Aorta (tissue), 5 donors: ENCODE data around the gene GOLGA6L2. TPM values are rescaled to one million over a fixed set of nuclear protein-coding genes. Genes with fewer than 3 reads are reported as not detected.

ENCODE experiments used
- ATAC-seq: fragments of 200-7000 bp; cut with Tn5 transposase; one replicate; pipeline ENCODE4 v1.9.1; 2022; ENCODE audit warnings: moderate library complexity; ENCODE audit not compliant: low FRiP score
- DNase-seq, 2 donors: peaks; one replicate each; pipeline ENCODE4 v3.0.0-alpha.2; 2020
- H3K27ac ChIP-seq, 2 donors: one replicate each; pipeline ENCODE4 v1.5.1; 2013; ENCODE audit warnings: low read length in 2 of 2, mild to moderate bottlenecking in 2 of 2, moderate library complexity in 2 of 2, control low read depth in 1 of 2, inconsistent platforms in 1 of 2, low read depth in 1 of 2
- H3K27me3 ChIP-seq, 2 donors: one replicate each; pipeline ENCODE4 v1.6.1; 2013; ENCODE audit warnings: control low read depth in 1 of 2, low read length in 1 of 2, mild to moderate bottlenecking in 1 of 2, moderate library complexity in 1 of 2; ENCODE audit not compliant: insufficient read depth in 2 of 2, control insufficient read depth in 1 of 2
- H3K36me3 ChIP-seq, 2 donors: one replicate each; pipeline ENCODE4 v1.6.1; 2013; ENCODE audit warnings: control low read depth in 1 of 2, low read length in 1 of 2, mild to moderate bottlenecking in 1 of 2; ENCODE audit not compliant: insufficient read depth in 2 of 2, control insufficient read depth in 1 of 2
- H3K4me1 ChIP-seq, 2 donors: one replicate each; pipeline ENCODE4 v1.6.1; 2013; ENCODE audit warnings: low read length in 2 of 2, control low read depth in 1 of 2, mild to moderate bottlenecking in 1 of 2, moderate library complexity in 1 of 2; ENCODE audit not compliant: insufficient read depth in 2 of 2, control insufficient read depth in 1 of 2
- H3K4me3 ChIP-seq, 2 donors: one replicate each; pipeline ENCODE4 v1.5.1; 2013; ENCODE audit warnings: low read length in 2 of 2, control low read depth in 1 of 2, mild to moderate bottlenecking in 1 of 2
- H3K9me3 ChIP-seq: one replicate; pipeline ENCODE4 v1.6.1; 2013; ENCODE audit warnings: mild to moderate bottlenecking, low read length; ENCODE audit not compliant: control insufficient read depth
- WGBS, 2 donors: extraction: QIAGEN DNeasy Blood & Tissue Kit; methylation state at CpG; one replicate each; pipeline ENCODE4 v1.1.7; 2013; 5-methylcytosine and 5-hydroxymethylcytosine counted together
- intact Hi-C, 2 donors: fragments of 100-400 bp; cut with DNase I; formaldehyde crosslinking; loops; one replicate each; pipeline versions ENCODE4 v1.14.2 to v1.15.0; 2022
- long read RNA-seq, 2 donors: library from polyadenylated mRNA; unstranded; transcript quantifications; one replicate each; pipeline ENCODE4 v2.0.0, GENCODE V29; 2020 to 2021
- polyA plus RNA-seq, 2 donors: library from polyadenylated mRNA; stranded (reverse); fragments of 200-250 nt; gene quantifications; one replicate each; pipeline ENCODE4 v1.2.3, GENCODE V29; 2013
- total RNA-seq, 2 donors: library from RNA; stranded (reverse); fragmentation: NEBNext Ultra II Directional; extraction: Animal tissue kit (Norgen Biotek cat#: 25700); gene quantifications; one replicate each; pipeline ENCODE4 v1.2.1, GENCODE V29; 2021
- donor health status: healthy with polysubstance abuse.
- donor health status: Bipolar disorder and iron deficiency.
- donor health status: DM: no; HTN: no; CAD: no.
- donor health status: DM: no; HTN: no; CAD: no.
- donor health status: DM: yes; HTN: yes; CAD: no.

Gene GOLGA6L2, protein sequence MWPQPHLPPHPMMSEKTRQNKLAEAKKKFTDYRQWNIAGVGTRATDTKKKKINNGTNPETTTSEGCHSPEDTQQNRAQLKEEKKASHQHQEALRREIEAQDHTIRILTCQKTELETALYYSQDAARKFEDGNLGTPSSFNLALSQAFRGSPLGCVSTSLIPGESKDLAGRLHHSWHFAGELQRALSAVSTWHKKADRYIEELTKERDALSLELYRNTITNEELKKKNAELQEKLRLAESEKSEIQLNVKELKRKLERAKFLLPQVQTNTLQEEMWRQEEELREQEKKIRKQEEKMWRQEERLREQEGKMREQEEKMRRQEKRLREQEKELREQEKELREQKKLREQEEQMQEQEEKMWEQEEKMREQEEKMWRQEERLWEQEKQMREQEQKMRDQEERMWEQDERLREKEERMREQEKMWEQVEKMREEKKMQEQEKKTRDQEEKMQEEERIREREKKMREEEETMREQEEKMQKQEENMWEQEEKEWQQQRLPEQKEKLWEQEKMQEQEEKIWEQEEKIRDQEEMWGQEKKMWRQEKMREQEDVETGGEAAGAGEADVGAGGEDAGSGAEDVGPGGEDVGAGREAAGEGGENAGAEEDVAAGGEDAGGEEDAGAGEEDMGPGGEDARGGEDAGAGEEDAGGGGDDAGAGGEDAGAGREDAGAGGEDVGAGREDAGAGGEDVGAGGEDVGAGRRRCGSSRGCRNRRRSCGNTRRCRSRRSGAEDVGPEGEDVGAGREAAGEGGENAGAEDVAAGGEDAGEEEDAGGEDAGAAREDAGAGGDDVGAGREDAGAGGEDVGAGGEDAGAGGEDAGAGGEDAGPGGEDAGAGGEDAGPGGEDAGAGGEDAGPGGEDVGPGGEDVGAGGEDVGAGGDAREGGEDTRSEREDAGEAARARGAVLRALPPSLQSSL
- total RNA-seq: not detected
- under 1 TPM in 1 of 2 donors, not detected in 1; 0.13 TPM for polyA plus RNA-seq
- long read RNA-seq, donor 1: 0 reads
- long read RNA-seq, donor 2: 0 reads

- ATAC-seq: no peak
- intact Hi-C loops: no loop called here
- DNase-seq: no peak
- Histone ChIP-seq H3K27me3 (no peaks in the 10 kb centered on the region), H3K4me3 (no peak within 1 kb of the TSS), H3K9me3 (no peaks in the 10 kb centered on the region), H3K4me1 (no peaks in the 10 kb centered on the region), H3K36me3 (no peaks in the 10 kb centered on the region), H3K27ac (no peak within 1 kb of the TSS)
- WGBS, 2 donors: 84% methylated on average over 10 of the region's 10 CpGs
Measured at GRCh38 chr15:23447107-23447500, at the start of gene GOLGA6L2. TSS of gene GOLGA6L2 (minus strand) at chr15:23447243. CDS start at chr15:23447181, 62 bp downstream.

DNA sequence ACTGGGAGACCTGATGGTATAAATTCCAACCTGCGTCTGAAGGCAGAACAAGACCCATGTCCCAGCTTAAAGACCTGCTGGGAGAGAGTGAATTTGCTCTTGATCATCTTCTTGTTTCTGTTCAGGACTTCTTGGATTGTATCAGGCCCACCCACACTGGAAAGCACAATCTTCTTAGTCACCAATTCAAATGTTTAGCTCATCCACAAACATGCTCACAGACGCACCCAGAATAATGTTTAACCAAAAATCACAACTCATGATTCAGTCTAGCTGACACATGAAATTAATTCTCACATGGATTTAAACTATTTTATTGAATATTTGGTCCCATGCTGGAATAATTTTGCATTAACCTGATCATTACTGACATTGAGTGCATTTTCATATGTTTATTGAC, 37.8 kb upstream of the GOLGA6L2 start:
- DNase-seq (no peak), ATAC-seq (no peak)
- intact Hi-C loops: no loop called here
- Histone ChIP-seq H3K4me1 (no peaks in the 10 kb centered on the region), H3K9me3 (no peaks in the 10 kb centered on the region), H3K36me3 (no peaks in the 10 kb centered on the region), H3K4me3 (no peak overlapping the region), H3K27me3 (no peaks in the 10 kb centered on the region), H3K27ac (no peak overlapping the region)
- WGBS, 2 donors: 84% methylated on average over 2 of the region's 2 CpGs

DNA sequence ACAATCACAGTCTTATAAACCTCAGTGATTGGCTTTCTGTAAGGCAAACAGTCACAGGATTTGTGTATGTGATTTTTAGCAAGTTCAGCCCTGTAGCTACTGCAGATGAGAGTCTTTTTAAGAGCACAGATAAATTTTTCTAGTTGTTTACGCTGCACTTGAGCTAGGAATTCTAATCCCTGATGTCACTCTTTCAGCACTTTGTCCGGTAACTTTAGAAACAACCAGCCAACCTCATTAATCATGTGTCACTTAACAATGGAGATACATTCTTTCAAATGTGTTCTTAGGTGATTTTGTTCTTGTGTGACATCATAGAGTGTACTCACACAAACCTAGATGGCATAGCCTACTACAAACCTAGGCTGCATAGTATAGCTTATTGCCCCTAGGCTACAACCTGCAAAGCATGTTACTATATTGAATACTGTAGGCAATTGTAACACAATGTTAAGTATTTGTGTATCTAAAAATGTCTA, 36.8 kb upstream of the GOLGA6L2 start:
- Histone ChIP-seq H3K27ac (no peak overlapping the region), H3K4me3 (no peak overlapping the region), H3K36me3 (no peaks in the 10 kb centered on the region), H3K4me1 (no peaks in the 10 kb centered on the region), H3K27me3 (no peaks in the 10 kb centered on the region), H3K9me3 (no peaks in the 10 kb centered on the region)
- intact Hi-C loops: no loop called here
- no peak for ATAC-seq
- DNase-seq: no peak
- 21 to 27% methylated on average over 2 of the region's 2 CpGs for WGBS, 2 donors

DNA sequence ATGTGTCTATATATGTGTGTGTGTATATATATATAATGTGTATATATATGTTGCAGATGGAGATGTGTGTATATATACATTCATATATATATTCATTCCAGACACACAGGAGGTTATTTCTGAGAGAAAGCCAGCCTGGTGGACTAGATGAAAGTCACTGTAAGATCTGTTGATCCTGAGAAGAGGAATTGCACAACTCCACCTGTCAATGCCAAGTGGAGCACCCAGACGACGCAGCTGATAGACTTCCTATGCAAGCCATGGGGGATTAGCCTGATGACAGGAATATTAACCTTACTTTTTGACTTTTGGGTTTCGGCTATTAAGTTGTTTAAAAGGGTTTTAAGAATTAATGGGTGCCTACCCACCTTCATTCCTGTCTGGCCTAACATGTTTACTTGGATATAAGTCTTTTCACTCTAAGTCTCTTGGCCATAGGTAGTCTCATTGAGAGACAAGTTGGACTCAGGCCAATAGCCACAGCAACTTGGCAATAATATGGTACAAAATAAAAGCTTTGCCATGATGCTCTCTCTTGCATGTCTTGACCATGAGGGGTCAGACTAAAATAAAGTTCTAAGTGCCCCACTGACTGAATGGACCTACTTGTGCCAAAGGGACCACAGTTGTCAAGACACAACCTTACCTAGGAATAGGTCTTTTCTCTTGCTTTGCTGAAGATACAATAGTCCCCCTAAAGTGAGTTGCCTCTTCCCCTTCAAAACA, 35.9 kb upstream of the GOLGA6L2 start:
- Histone ChIP-seq H3K9me3 (no peaks in the 10 kb centered on the region), H3K27me3 (no peaks in the 10 kb centered on the region), H3K36me3 (no peaks in the 10 kb centered on the region), H3K4me3 (no peak overlapping the region), H3K4me1 (no peaks in the 10 kb centered on the region), H3K27ac (no peak overlapping the region)
- intact Hi-C loops: no loop called here
- WGBS, 2 donors: 40 to 72% methylated on average over 3 of the region's 3 CpGs
- ATAC-seq (no peak), DNase-seq (no peak)

DNA sequence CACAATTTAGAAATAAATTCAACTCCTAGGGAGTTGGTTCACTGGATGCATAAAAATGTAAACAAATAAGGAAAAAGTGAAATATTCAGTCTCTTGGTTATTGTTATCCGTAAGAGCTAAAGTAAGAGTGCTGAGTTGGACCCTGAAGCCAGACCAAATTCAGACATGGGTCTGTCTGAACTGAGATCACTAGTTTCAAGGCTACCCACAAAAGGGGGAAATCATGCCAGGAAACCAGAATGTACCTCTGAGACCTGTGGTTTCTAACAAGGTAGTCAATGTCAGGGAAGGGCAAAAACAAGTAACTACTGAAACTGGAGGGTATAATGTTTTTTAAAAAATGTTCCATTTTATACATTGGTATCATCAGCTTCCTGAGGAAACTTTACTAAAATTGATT, 35.2 kb upstream of the GOLGA6L2 start:
- DNase-seq (no peak), ATAC-seq (no peak)
- WGBS, 2 donors: 78 to 83% methylated on average over 1 of the region's 1 CpG
- no peak overlapping the region for H3K4me3 ChIP-seq
- H3K36me3 ChIP-seq: no peaks in the 10 kb centered on the region
- intact Hi-C loops: no loop called here
- no peaks in the 10 kb centered on the region for H3K9me3 ChIP-seq
- H3K27me3 ChIP-seq: no peaks in the 10 kb centered on the region
- H3K27ac ChIP-seq: no peak overlapping the region
- no peaks in the 10 kb centered on the region for H3K4me1 ChIP-seq

- Histone ChIP-seq H3K27ac (no peak overlapping the region), H3K9me3 (no peaks in the 10 kb centered on the region), H3K27me3 (no peaks in the 10 kb centered on the region), H3K4me3 (no peak overlapping the region), H3K36me3 (no peaks in the 10 kb centered on the region), H3K4me1 (no peaks in the 10 kb centered on the region)
- ATAC-seq (no peak), DNase-seq (no peak)
- intact Hi-C loops: no loop called here
- WGBS, 2 donors: 81 to 84% methylated on average over 6 of the region's 6 CpGs
Measured at GRCh38 chr15:23477920-23478319, 30.9 kb upstream of the GOLGA6L2 start.

- no peak for ATAC-seq
- intact Hi-C loops: no loop called here
Measured at GRCh38 chr15:23472678-23473077, 25.6 kb upstream of the GOLGA6L2 start.

DNA sequence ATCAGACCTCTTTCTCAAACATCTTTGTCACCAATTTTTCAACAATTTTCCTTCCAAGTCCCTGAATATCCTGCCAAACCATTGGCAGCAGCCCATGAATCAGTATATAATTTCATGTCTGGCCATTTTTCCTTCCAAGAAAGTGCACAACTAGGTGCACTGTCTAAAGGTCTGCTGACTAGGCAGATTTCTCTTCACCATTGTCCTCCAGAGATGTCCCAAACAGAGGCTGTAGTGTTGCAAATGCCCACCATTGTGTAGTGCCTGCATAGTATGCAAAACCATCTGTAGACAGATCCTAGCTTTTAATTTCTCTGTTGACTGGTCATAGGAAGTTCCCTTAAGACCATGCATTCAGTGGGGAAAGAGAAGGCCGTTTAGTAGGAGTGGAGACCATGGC, 25.0 kb upstream of the GOLGA6L2 start:
- no peak for DNase-seq
- H3K4me1 ChIP-seq: no peaks in the 10 kb centered on the region
- H3K9me3 ChIP-seq: no peaks in the 10 kb centered on the region
- no peak overlapping the region for H3K27ac ChIP-seq
- H3K36me3 ChIP-seq: no peaks in the 10 kb centered on the region
- no peaks in the 10 kb centered on the region for H3K27me3 ChIP-seq
- H3K4me3 ChIP-seq: no peak overlapping the region
- 73 to 84% methylated on average over 1 of the region's 1 CpG for WGBS, 2 donors
- no peak for ATAC-seq
- intact Hi-C loops: no loop called here

More at GRCh38 chr15:23472678-23473077, 25.6 kb upstream of the GOLGA6L2 start:
- DNase-seq: no peak
- Histone ChIP-seq H3K36me3 (no peaks in the 10 kb centered on the region), H3K4me1 (no peaks in the 10 kb centered on the region), H3K27me3 (no peaks in the 10 kb centered on the region), H3K9me3 (no peaks in the 10 kb centered on the region), H3K27ac (no peak overlapping the region), H3K4me3 (no peak overlapping the region)
- 64 to 69% methylated on average over 3 of the region's 3 CpGs for WGBS, 2 donors
